HCT116 (cell line): ENCODE results near the gene ZBTB47. TPM values are rescaled to one million over a fixed set of nuclear protein-coding genes. Genes with fewer than 3 reads are reported as not detected.

Experiments used
- ATAC-seq: fragments of 200-7000 bp; cut with Tn5 transposase; 2 replicates; pipeline ENCODE4 v1.9.1; 2020; ENCODE audit warnings: mild to moderate bottlenecking, moderate library complexity
- Bru-seq: library from RNA; stranded (reverse); fragments of 400-500 nt; gene quantifications from one replicate; lab custom pipeline; 2021; lab: Mats Ljungman, UMichigan
- BruChase-seq, 2 experiments: library from RNA; stranded (reverse); fragments of 400-500 nt; gene quantifications; one replicate each; lab custom pipeline; 2021; lab: Mats Ljungman, UMichigan
- BruUV-seq: library from RNA; stranded (reverse); fragments of 400-500 nt; replicated peaks from 2 replicates; lab custom pipeline; 2021; lab: Mats Ljungman, UMichigan
- CTCF ChIA-PET: fragments of 300-600 bp; sonication (Branson Sonifier 250); formaldehyde crosslinking; loops from one replicate; lab custom pipeline; 2021; ENCODE audit warnings: antibody characterized with exemption; lab: Charles Lee
- POLR2A ChIA-PET: fragments of 300-600, 350-600 bp; sonication (Branson Sonifier 250); formaldehyde crosslinking; loops from one replicate; lab custom pipeline; 2021; ENCODE audit warnings: antibody characterized with exemption; lab: Charles Lee
- RAD21 ChIA-PET, 2 experiments: fragments of 300-600 bp; sonication (Branson Sonifier 250); formaldehyde crosslinking; loops; one replicate each; lab custom pipeline; 2023; ENCODE audit warnings: low total read pairs in 2 of 2; ENCODE audit not compliant: uncharacterized antibody in 2 of 2, unreplicated experiment in 2 of 2, low non-redundant PET in 1 of 2; lab: Charles Lee
- DNase-seq: peaks from one replicate; pipeline ENCODE4 v3.0.0-alpha.2; 2010; ENCODE audit warnings: low read depth, low spot score
- H2AFZ ChIP-seq: fragments of 200-600 bp; shearing (Covaris generic), sonication (generic); 2 replicates; pipeline ENCODE4 v1.6.1; 2017; ENCODE audit warnings: low read depth, mixed run types, mixed read lengths, antibody characterized with exemption, low read length; ENCODE audit not compliant: poor library complexity, severe bottlenecking
- H3K27ac ChIP-seq: 2 replicates; pipeline ENCODE4 v1.5.1; 2012; ENCODE audit warnings: low read depth, low read length
- H3K27me3 ChIP-seq: fragments of 200-600 bp; sonication (generic); 2 replicates; pipeline ENCODE4 v1.6.1; 2016; ENCODE audit warnings: mixed run types, low read length, mixed read lengths; ENCODE audit not compliant: insufficient read depth
- H3K36me3 ChIP-seq, 2 experiments: fragments of 200-500 bp in 1 of 2; fragments of 200-600 bp in 1 of 2; sonication (Bioruptor generic) in 1 of 2; sonication (generic) in 1 of 2; 2 replicates each; pipeline versions ENCODE4 v1.5.1 to v1.6.1; 2014 to 2016; ENCODE audit warnings: low read length in 2 of 2, inconsistent platforms in 1 of 2, mixed read lengths in 1 of 2, mixed run types in 1 of 2; ENCODE audit not compliant: insufficient read depth in 2 of 2, control insufficient read depth in 1 of 2
- H3K4me1 ChIP-seq, 2 experiments: fragments of 200-600 bp in 1 of 2; sonication (generic) in 1 of 2; 2 replicates each; pipeline versions ENCODE4 v1.5.1 to v1.6.1; 2012 to 2017; ENCODE audit warnings: low read length in 2 of 2, inconsistent platforms in 1 of 2, mild to moderate bottlenecking in 1 of 2, mixed read lengths in 1 of 2, mixed run types in 1 of 2, moderate library complexity in 1 of 2; ENCODE audit not compliant: insufficient read depth in 2 of 2, control insufficient read depth in 1 of 2
- H3K4me2 ChIP-seq: fragments of 200-600 bp; sonication (generic); 2 replicates; pipeline ENCODE4 v1.6.1; 2017; ENCODE audit warnings: mixed run types, low read length, mixed read lengths
- H3K4me3 ChIP-seq, 2 experiments: fragments of 200-600 bp in 1 of 2; sonication (generic) in 1 of 2; replicated peaks in 1 of 2; 2 replicates each; pipeline ENCODE4 v1.5.1; 2011 to 2016; ENCODE audit warnings: low read length in 2 of 2, control low read depth in 1 of 2, low read depth in 1 of 2, mild to moderate bottlenecking in 1 of 2, mixed read lengths in 1 of 2, mixed run types in 1 of 2
- H3K79me2 ChIP-seq: fragments of 200-600 bp; sonication (generic); 2 replicates; pipeline ENCODE4 v1.6.1; 2017; ENCODE audit warnings: mild to moderate bottlenecking, mixed run types, low read length, moderate library complexity, mixed read lengths; ENCODE audit not compliant: insufficient read depth
- H3K9ac ChIP-seq: fragments of 200-600 bp; sonication (generic); 2 replicates; pipeline ENCODE4 v1.6.1; 2016; ENCODE audit warnings: low read length, mixed read lengths
- H3K9me2 ChIP-seq: fragments of 200-600 bp; sonication (generic), shearing (Covaris generic); 2 replicates; pipeline ENCODE4 v1.6.1; 2017; ENCODE audit warnings: mixed run types, mild to moderate bottlenecking, moderate library complexity; ENCODE audit not compliant: insufficient read depth
- H3K9me3 ChIP-seq, 2 experiments: fragments of 200-500 bp in 1 of 2; fragments of 200-600 bp in 1 of 2; sonication (Bioruptor generic) in 1 of 2; sonication (generic) in 1 of 2; 2 replicates each; pipeline ENCODE4 v1.6.1; 2014 to 2017; ENCODE audit warnings: low read length in 2 of 2, mixed read lengths in 2 of 2, inconsistent platforms in 1 of 2, low read depth in 1 of 2, mild to moderate bottlenecking in 1 of 2, mixed run types in 1 of 2, moderate library complexity in 1 of 2; ENCODE audit not compliant: control insufficient read depth in 1 of 2, insufficient read depth in 1 of 2
- H4K20me1 ChIP-seq: fragments of 200-600 bp; sonication (generic), shearing (Covaris generic); 2 replicates; pipeline ENCODE4 v1.6.1; 2017; ENCODE audit warnings: mixed run types, mild to moderate bottlenecking, moderate library complexity; ENCODE audit not compliant: insufficient read depth
- CTCF ChIP-seq, 3 experiments: fragments of 200-600 bp in 1 of 3; sonication (generic) in 1 of 3; IDR thresholded peaks in 2 of 3; conservative IDR thresholded peaks in 1 of 3; 2 replicates each; pipeline ENCODE4 v1.5.1; 2012 to 2017; ENCODE audit warnings: low read depth in 2 of 3, low read length in 2 of 3, antibody characterized with exemption in 1 of 3, borderline replicate concordance in 1 of 3, control low read depth in 1 of 3, mild to moderate bottlenecking in 1 of 3, mixed read lengths in 1 of 3, mixed run types in 1 of 3, moderate library complexity in 1 of 3; ENCODE audit not compliant: insufficient read depth in 1 of 3
- ELF1 ChIP-seq: IDR thresholded peaks from 2 replicates; pipeline ENCODE4 v1.6.1; 2012; ENCODE audit warnings: low read depth, borderline replicate concordance
- EZH2 ChIP-seq: fragments of 200-600 bp; sonication (generic); IDR thresholded peaks from 2 replicates; pipeline ENCODE4 v1.6.1; 2017; ENCODE audit warnings: antibody characterized with exemption, mixed run types
- FOSL1 ChIP-seq: IDR thresholded peaks from 2 replicates; pipeline ENCODE4 v1.6.1; 2012; ENCODE audit warnings: low read depth
- JUND ChIP-seq: IDR thresholded peaks from 2 replicates; pipeline ENCODE4 v1.6.1; 2012
- POLR2A ChIP-seq: IDR thresholded peaks from 2 replicates; pipeline ENCODE4 v1.7.0; 2011; ENCODE audit warnings: borderline replicate concordance; ENCODE audit not compliant: insufficient read depth, insufficient read length; ENCODE audit errors: extremely low read depth
- POLR2AphosphoS5 ChIP-seq: IDR thresholded peaks from 2 replicates; pipeline ENCODE4 v1.6.1; 2011; ENCODE audit warnings: mild to moderate bottlenecking, low read depth, low read length, moderate library complexity
- RAD21 ChIP-seq: IDR thresholded peaks from 2 replicates; pipeline ENCODE4 v1.6.1; 2012; ENCODE audit warnings: low read depth, mild to moderate bottlenecking
- REST ChIP-seq: IDR thresholded peaks from 2 replicates; pipeline ENCODE4 v1.6.1; 2012; ENCODE audit warnings: low read depth
- SP1 ChIP-seq: IDR thresholded peaks from 2 replicates; pipeline ENCODE4 v1.6.1; 2012; ENCODE audit warnings: low read depth
- YY1 ChIP-seq: IDR thresholded peaks from 2 replicates; pipeline ENCODE4 v1.6.1; 2011; ENCODE audit warnings: low read length, low read depth, moderate library complexity, mild to moderate bottlenecking; ENCODE audit not compliant: insufficient replicate concordance; ENCODE audit errors: extremely low read depth
- ZNF274 ChIP-seq: fragments of 200-500 bp; sonication (Bioruptor generic); IDR thresholded peaks from 2 replicates; pipeline ENCODE4 v1.6.1; 2014; ENCODE audit warnings: mild to moderate bottlenecking, low read depth, low read length, inconsistent platforms
- intact Hi-C: fragments of 100-400 bp; cut with micrococcal nuclease; formaldehyde crosslinking; loops from 2 replicates; pipeline ENCODE4 v1.10.0; 2022
- long read RNA-seq: library from polyadenylated mRNA; unstranded; transcript quantifications from one replicate; pipeline ENCODE4 v2.0.0, GENCODE V29; 2021; ENCODE audit not compliant: unreplicated experiment
- polyA plus RNA-seq: library from polyadenylated mRNA; unstranded; fragments of >200 nt; gene quantifications from 2 replicates; pipeline ENCODE4 v1.2.1, GENCODE V29; 2012; ENCODE audit warnings: missing spikeins
- total RNA-seq: library from RNA; stranded (reverse); gene quantifications from one replicate; pipeline ENCODE4 v1.2.1, GENCODE V29; 2021; ENCODE audit not compliant: unreplicated experiment

ZBTB47 gene
- total RNA-seq = 6.3 TPM
- polyA plus RNA-seq = 4.5 and 5.2 TPM in 2 replicates
- percentile 55 among the genes with signal in this experiment for Bru-seq, nascent RNA
- percentile 46 among the genes with signal in this experiment for BruChase-seq, experiment 1, labeled RNA remaining after a 6-hour chase
- percentile 49 among the genes with signal in this experiment for BruChase-seq, experiment 2, labeled RNA remaining after a 2-hour chase
- long read RNA-seq, partial matches to known transcripts = 7 of 8 reads
- long read RNA-seq, other reads (novel, unspliced or antisense) = 1 of 8 reads

DNA sequence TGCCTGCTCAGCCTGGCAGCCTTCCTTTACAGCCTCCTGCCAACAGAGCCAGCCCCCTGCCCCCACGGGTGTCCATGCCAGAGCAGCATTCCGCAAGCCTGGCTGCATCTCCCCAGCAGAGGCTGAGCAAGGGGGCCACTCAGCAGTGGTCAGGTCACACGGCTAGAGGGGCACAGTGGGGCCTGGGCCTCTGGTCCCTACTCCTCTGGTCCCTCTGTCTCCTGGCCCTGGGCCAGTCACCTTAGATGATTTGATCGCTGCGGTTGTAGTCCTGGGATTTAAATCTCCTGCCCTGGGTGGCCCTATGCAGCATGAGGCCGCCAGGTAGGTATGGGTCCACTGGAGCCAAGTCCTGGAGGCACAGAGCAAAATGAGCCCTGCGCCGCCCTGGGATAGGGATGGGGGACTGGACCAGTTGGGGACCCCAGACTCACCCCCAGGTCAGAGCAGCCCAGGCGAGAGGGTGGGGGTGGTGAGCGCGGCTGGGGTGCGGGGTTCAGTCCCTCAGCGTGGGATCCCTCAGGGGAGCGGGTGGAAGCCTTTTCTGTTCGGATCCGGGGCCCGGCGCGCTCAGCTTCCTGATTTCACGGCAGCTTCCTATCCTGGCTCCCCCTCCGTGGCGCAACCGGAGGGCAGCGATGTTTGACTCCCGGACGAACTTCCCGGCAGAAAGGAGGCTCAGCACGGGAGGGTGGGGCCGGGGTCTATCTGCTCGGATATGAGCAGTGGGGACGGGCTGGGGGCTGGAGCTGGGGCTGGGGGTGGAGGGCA, at the start of gene ZBTB47:
ZBTB47 (plus strand) TSS at position 138 of the 771 bp plus-strand sequence. CDS start 4,659 bp downstream, outside the sequence.
- POLR2A ChIA-PET = interaction anchor here (3.0 kb wide), 1 partner anchor 53 kb away, joined by 9 read pairs; the partner anchor contains the start of gene NKTR
- BruUV-seq = no TSS peak
- Histone ChIP-seq H3K4me1 (peaks cover 42 to 63% of the 10 kb centered on the region in 2 experiments), H3K9ac (peak within 1 kb of the TSS; percentile 86), H3K4me3 (peak within 1 kb of the TSS; percentile 75 to 86), H3K27ac (peak within 1 kb of the TSS; percentile 84), H3K79me2 (peaks cover 16% of the 10 kb centered on the region; the same call in 1 of the 2 replicates), H3K27me3 (no peaks in the 10 kb centered on the region), H3K9me2 (no peaks in the 10 kb centered on the region), H3K9me3 (no peaks in the 10 kb centered on the region), H3K4me2 (peak within 1 kb of the TSS; percentile 99), H2AFZ (peak within 1 kb of the TSS; percentile 46), H3K36me3 (no peaks in the 10 kb centered on the region; a peak in 1 of 4 replicates), H4K20me1 (no peaks in the 10 kb centered on the region)
- intact Hi-C loops = loop anchor here (5.0 kb wide), 2 partner anchors 51 to 89 kb away; partner anchors contain the start of gene NKTR
- CTCF ChIA-PET = no interaction called here
- no peak for DNase-seq
- no peak for TF ChIP-seq REST
- no peak for TF ChIP-seq POLR2AphosphoS5
- no peak for TF ChIP-seq ELF1
- TF ChIP-seq JUND = no peak
- TF ChIP-seq POLR2A = no peak
- TF ChIP-seq CTCF (IDR thresholded peaks at IDR 0.05 in 2 of 3, conservative IDR thresholded peaks at IDR 0.05 in 1 of 3; ENCODE audit: borderline replicate concordance in 1 of 3, insufficient read depth in 1 of 3, low read depth in 2 of 3, low read length in 2 of 3) = no peak
- TF ChIP-seq RAD21 = no peak
- TF ChIP-seq SP1 = no peak
- no peak for TF ChIP-seq EZH2
- no peak for TF ChIP-seq FOSL1
- no peak for TF ChIP-seq ZNF274
- no peak for TF ChIP-seq YY1
- peak; percentile 3; the same call in 1 of the 2 replicates for ATAC-seq
- RAD21 ChIA-PET = no interaction called here
